Lower leg skin (tissue), 3 donors: Measurements from ENCODE around the gene STX8.

ENCODE experiments used
- POLR2A ChIP-seq, 2 donors: fragments of 450-650 bp; IDR thresholded peaks; one replicate each; pipeline ENCODE4 v1.6.1; 2016 to 2017; ENCODE audit warnings: antibody characterized with exemption in 2 of 2, mild to moderate bottlenecking in 1 of 2, moderate library complexity in 1 of 2
- TF ChIP-seq, protein P1 (sequence below), 3 donors: fragments of 450-650 bp; IDR thresholded peaks; one replicate each; pipeline ENCODE4 v1.5.1; 2016; ENCODE audit warnings: antibody characterized with exemption in 3 of 3, mild to moderate bottlenecking in 3 of 3, moderate library complexity in 2 of 3

DNA sequence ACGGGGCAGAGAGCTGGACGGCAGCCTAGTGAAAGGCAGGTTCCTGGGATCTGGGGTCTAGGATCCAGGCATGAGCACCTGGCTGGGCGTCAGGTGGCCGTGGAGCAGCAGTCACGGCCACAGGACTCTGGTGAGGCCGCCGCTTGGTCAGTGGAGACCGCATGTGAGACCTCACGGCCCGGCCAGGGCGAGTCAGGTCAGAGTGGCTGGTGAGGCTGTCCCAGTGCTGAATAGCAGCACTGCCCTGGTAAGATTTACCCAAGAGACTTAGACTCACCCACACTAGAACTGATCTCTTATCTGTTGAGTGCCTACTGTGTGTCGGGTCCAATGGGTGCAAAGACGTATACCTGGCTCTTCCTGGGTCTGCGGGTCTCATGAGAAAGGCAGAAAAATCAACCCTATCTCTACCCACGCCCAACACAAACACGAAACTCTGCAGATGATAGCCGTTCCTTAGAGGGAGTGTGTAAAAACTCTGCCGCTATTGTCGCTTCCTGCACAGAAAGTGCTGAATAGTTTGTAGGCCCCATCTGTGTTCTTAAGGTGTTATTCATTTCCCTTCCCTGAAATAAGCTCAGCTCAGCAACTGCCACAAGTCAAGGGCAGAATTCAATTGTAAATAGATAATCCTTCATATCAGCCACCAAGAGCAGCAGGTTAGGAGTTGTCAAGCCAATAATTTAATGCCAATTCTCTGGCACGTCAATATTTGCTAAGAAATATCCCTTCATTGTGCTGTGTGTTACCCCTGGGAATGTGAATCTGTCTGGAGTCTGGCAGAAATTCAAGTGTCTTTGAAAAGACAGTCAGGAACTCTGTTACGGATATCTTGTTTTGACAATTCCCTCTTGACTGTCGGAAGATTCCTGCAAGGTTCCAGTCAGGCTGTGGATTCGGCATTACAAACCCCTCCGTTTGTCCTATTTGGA is 314.3 kb downstream of the STX8 start:
- TF ChIP-seq, protein P1, sequence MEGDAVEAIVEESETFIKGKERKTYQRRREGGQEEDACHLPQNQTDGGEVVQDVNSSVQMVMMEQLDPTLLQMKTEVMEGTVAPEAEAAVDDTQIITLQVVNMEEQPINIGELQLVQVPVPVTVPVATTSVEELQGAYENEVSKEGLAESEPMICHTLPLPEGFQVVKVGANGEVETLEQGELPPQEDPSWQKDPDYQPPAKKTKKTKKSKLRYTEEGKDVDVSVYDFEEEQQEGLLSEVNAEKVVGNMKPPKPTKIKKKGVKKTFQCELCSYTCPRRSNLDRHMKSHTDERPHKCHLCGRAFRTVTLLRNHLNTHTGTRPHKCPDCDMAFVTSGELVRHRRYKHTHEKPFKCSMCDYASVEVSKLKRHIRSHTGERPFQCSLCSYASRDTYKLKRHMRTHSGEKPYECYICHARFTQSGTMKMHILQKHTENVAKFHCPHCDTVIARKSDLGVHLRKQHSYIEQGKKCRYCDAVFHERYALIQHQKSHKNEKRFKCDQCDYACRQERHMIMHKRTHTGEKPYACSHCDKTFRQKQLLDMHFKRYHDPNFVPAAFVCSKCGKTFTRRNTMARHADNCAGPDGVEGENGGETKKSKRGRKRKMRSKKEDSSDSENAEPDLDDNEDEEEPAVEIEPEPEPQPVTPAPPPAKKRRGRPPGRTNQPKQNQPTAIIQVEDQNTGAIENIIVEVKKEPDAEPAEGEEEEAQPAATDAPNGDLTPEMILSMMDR (IDR thresholded peaks at IDR 0.05) = no peak
- no peak for TF ChIP-seq POLR2A (IDR thresholded peaks at IDR 0.05)
